CD14-positive monocyte (primary cell): Measurements from ENCODE around the gene TJP1. TPM values are rescaled to one million over a fixed set of nuclear protein-coding genes. Genes with fewer than 3 reads are reported as not detected.

Experiments
- DNase-seq, 3 donors: peaks; one replicate each; pipeline ENCODE4 v3.0.0-alpha.2; 2011 to 2022
- H2AFZ ChIP-seq: 2 replicates; pipeline ENCODE4 v1.6.0; 2012; ENCODE audit warnings: mild to moderate bottlenecking, low read depth, low read length, inconsistent platforms; ENCODE audit not compliant: insufficient read depth, poor library complexity, severe bottlenecking
- H3K27ac ChIP-seq, 2 donors: 1 replicate in 1 of 2; 2 replicates in 1 of 2; pipeline ENCODE4 v1.5.1; 2012 to 2013; ENCODE audit warnings: low read length in 2 of 2, control low read depth in 1 of 2, inconsistent platforms in 1 of 2, low read depth in 1 of 2, mild to moderate bottlenecking in 1 of 2
- H3K27me3 ChIP-seq, 2 donors: one replicate each; pipeline versions ENCODE4 v1.6.0 to v1.6.1; 2011 to 2013; ENCODE audit warnings: low read length in 2 of 2; ENCODE audit not compliant: control insufficient read depth in 2 of 2, insufficient read depth in 2 of 2
- H3K36me3 ChIP-seq, 2 donors: replicated peaks in 1 of 2; 1 replicate in 1 of 2; 2 replicates in 1 of 2; pipeline versions ENCODE4 v1.5.1 to v1.6.1; 2012 to 2013; ENCODE audit warnings: low read length in 2 of 2, control low read depth in 1 of 2, inconsistent platforms in 1 of 2, mild to moderate bottlenecking in 1 of 2; ENCODE audit not compliant: insufficient read depth in 2 of 2, control insufficient read depth in 1 of 2
- H3K4me1 ChIP-seq, 2 donors: 1 replicate in 1 of 2; 2 replicates in 1 of 2; pipeline versions ENCODE4 v1.5.1 to v1.6.1; 2012 to 2013; ENCODE audit warnings: low read length in 2 of 2, control low read depth in 1 of 2, inconsistent platforms in 1 of 2, mild to moderate bottlenecking in 1 of 2, moderate library complexity in 1 of 2; ENCODE audit not compliant: insufficient read depth in 2 of 2, control insufficient read depth in 1 of 2
- H3K4me2 ChIP-seq: replicated peaks from 2 replicates; pipeline ENCODE3; 2012; ENCODE audit warnings: low read length, moderate library complexity, mild to moderate bottlenecking; ENCODE audit not compliant: poor library complexity, severe bottlenecking; ENCODE audit errors: extremely low read depth
- H3K4me3 ChIP-seq, 3 experiments: fragments of 200-600 bp in 1 of 3; sonication (generic) in 1 of 3; replicated peaks in 1 of 3; 1 replicate in 2 of 3; 2 replicates in 1 of 3; pipeline ENCODE4 v1.5.1; 2011 to 2013; ENCODE audit warnings: low read length in 3 of 3, mild to moderate bottlenecking in 3 of 3, control low read depth in 2 of 3, low read depth in 2 of 3, inconsistent platforms in 1 of 3, moderate library complexity in 1 of 3
- H3K79me2 ChIP-seq: 2 replicates; pipeline ENCODE4 v1.6.0; 2012; ENCODE audit warnings: mild to moderate bottlenecking, control low read depth, inconsistent platforms, low read length, moderate library complexity; ENCODE audit not compliant: insufficient read depth
- H3K9ac ChIP-seq: 2 replicates; pipeline ENCODE4 v1.6.0; 2017; ENCODE audit warnings: low read length, mild to moderate bottlenecking; ENCODE audit not compliant: insufficient read depth, poor library complexity, severe bottlenecking
- H3K9me3 ChIP-seq, 2 donors: replicated peaks in 1 of 2; 1 replicate in 1 of 2; 2 replicates in 1 of 2; pipeline versions ENCODE4 v1.5.1 to v1.6.1; 2012 to 2013; ENCODE audit warnings: low read length in 2 of 2, control low read depth in 1 of 2; ENCODE audit not compliant: control insufficient read depth in 1 of 2, insufficient read depth in 1 of 2
- H4K20me1 ChIP-seq: 2 replicates; pipeline ENCODE4 v1.6.0; 2012; ENCODE audit warnings: mild to moderate bottlenecking, low read length, control low read depth, moderate library complexity; ENCODE audit not compliant: insufficient read depth
- H3K27ac Mint-ChIP-seq, 7 donors: one replicate each; pipeline ENCODE4 v1.8.0; 2020; ENCODE audit warnings: mild to moderate bottlenecking in 7 of 7, mixed read lengths in 7 of 7, moderate library complexity in 6 of 7, inconsistent platforms in 2 of 7
- H3K27me3 Mint-ChIP-seq, 3 donors: one replicate each; pipeline ENCODE4 v1.8.0; 2021 to 2022; ENCODE audit warnings: low read depth in 3 of 3, mild to moderate bottlenecking in 3 of 3, mixed read lengths in 3 of 3, moderate library complexity in 3 of 3, inconsistent platforms in 1 of 3
- H3K36me3 Mint-ChIP-seq, 2 donors: one replicate each; pipeline ENCODE4 v1.8.0; 2020; ENCODE audit warnings: mixed read lengths in 2 of 2, inconsistent platforms in 1 of 2, mild to moderate bottlenecking in 1 of 2
- H3K4me1 Mint-ChIP-seq: one replicate; pipeline ENCODE4 v1.8.0; 2020; ENCODE audit warnings: mild to moderate bottlenecking, mixed read lengths
- H3K4me3 Mint-ChIP-seq, 2 donors: one replicate each; pipeline ENCODE4 v1.8.0; 2020; ENCODE audit warnings: mild to moderate bottlenecking in 2 of 2, mixed read lengths in 2 of 2, moderate library complexity in 1 of 2
- H3K9me3 Mint-ChIP-seq, 7 donors: one replicate each; pipeline ENCODE4 v1.8.0; 2020 to 2022; ENCODE audit warnings: mixed read lengths in 7 of 7, mild to moderate bottlenecking in 6 of 7, moderate library complexity in 6 of 7, inconsistent platforms in 2 of 7
- WGBS: methylation state at CpG from one replicate; pipeline ENCODE4 v1.1.5; 2013; ENCODE audit warnings: missing lambda C conversion rate; ENCODE audit not compliant: insufficient coverage; 5-methylcytosine and 5-hydroxymethylcytosine counted together
- intact Hi-C, 2 donors: fragments of 100-400 bp; cut with micrococcal nuclease; formaldehyde crosslinking; loops; one replicate each; pipeline versions ENCODE4 v1.15.0 to v1.15.1; 2023
- polyA plus RNA-seq, 3 donors: library from polyadenylated mRNA; depleted of rRNA in 1 of 3; unstranded in 2 of 3; stranded (reverse) in 1 of 3; fragments of 300-500 nt in 2 of 3; fragments of >200 nt in 1 of 3; fragmentation: Illumina TruSeq in 2 of 3; gene quantifications; 1 replicate in 2 of 3; 2 replicates in 1 of 3; pipeline ENCODE4 v1.2.3, GENCODE V29; 2012 to 2021
- TF ChIP-seq, protein P1 (sequence below): fragments of 200-600 bp; IDR thresholded peaks from one replicate; pipeline ENCODE4 v1.8.0; 2022; ENCODE audit warnings: antibody characterized with exemption, mild to moderate bottlenecking

Gene TJP1
- polyA plus RNA-seq, 3 donors, result not detected

DNA sequence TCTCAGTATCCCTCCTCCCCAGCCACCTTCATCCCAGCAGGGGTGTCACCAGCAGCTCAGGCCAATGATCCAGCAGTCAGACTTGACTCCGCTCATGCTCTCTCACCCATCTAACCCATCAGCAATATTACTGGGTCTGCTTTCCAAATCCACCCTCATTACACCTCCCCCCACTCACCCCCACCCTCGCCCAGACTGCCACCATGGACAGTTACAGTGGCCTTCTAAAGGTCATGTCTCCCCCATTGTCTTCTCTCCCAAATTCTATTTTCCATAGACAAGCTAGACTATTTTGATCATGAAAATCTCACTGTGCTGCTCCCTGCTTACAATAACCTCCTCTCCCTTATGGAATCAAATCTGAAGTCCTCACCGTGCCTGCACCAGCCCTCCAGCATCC is 156.0 kb downstream of the TJP1 start:
- Histone ChIP-seq H3K9me3 (no peaks in the 10 kb centered on the region), H3K9ac (no peak overlapping the region), H3K4me2 (no peak overlapping the region), H2AFZ (no peak overlapping the region), H3K36me3 (no peaks in the 10 kb centered on the region), H3K27me3 (no peaks in the 10 kb centered on the region), H3K79me2 (no peaks in the 10 kb centered on the region), H3K27ac (no peak overlapping the region), H4K20me1 (no peaks in the 10 kb centered on the region), H3K4me3 (no peak overlapping the region), H3K4me1 (no peaks in the 10 kb centered on the region)
- no peak overlapping the region for H3K4me3 Mint-ChIP-seq
- no peak for DNase-seq
- no peak overlapping the region for H3K27ac Mint-ChIP-seq
- H3K9me3 Mint-ChIP-seq, result peaks cover 0 to 3% (median 0%) of the 10 kb centered on the region in 7 donors
- TF ChIP-seq, protein P1, sequence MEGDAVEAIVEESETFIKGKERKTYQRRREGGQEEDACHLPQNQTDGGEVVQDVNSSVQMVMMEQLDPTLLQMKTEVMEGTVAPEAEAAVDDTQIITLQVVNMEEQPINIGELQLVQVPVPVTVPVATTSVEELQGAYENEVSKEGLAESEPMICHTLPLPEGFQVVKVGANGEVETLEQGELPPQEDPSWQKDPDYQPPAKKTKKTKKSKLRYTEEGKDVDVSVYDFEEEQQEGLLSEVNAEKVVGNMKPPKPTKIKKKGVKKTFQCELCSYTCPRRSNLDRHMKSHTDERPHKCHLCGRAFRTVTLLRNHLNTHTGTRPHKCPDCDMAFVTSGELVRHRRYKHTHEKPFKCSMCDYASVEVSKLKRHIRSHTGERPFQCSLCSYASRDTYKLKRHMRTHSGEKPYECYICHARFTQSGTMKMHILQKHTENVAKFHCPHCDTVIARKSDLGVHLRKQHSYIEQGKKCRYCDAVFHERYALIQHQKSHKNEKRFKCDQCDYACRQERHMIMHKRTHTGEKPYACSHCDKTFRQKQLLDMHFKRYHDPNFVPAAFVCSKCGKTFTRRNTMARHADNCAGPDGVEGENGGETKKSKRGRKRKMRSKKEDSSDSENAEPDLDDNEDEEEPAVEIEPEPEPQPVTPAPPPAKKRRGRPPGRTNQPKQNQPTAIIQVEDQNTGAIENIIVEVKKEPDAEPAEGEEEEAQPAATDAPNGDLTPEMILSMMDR, result no peak
- WGBS, result 89% methylated on average over 3 of the region's 3 CpGs
- no peaks in the 10 kb centered on the region for H3K4me1 Mint-ChIP-seq
- intact Hi-C loops, result no loop called here
- no peaks in the 10 kb centered on the region for H3K36me3 Mint-ChIP-seq
- peaks cover 2 to 4% (median 4%) of the 10 kb centered on the region in 3 donors for H3K27me3 Mint-ChIP-seq

DNA sequence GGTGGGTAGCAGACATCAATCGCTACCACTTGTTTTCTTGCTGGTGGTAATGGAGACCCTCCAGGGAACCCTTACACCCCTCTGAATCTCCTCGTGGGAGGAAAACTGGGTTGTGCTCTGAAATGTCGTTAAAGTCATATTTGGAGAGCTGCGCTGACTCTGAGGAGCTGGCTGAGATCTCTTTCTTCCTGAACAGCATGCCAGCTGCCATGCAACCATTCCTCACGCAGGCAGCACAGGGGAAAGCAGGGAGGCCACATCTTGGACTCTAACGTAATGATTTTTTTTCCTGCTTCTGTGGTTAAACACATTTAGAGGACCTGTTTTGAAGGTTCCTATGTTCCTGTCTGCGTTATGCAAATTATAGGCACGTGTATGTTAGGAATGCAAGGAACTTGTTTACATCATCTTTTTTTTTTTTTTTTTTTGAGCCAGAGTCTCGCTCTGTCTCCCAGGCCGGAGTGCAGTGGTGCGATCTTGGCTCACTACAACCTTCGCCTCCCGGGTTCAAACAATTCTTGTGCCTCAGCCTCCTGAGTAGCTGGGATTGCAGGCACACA is 156.7 kb downstream of the TJP1 start:
- no peak overlapping the region for H3K4me3 ChIP-seq
- intact Hi-C loops, result no loop called here
- no peaks in the 10 kb centered on the region for H3K27me3 ChIP-seq
- no peaks in the 10 kb centered on the region for H3K4me1 ChIP-seq
- no peak overlapping the region for H3K9ac ChIP-seq
- no peak overlapping the region for H3K27ac ChIP-seq
- no peaks in the 10 kb centered on the region for H3K79me2 ChIP-seq
- H3K36me3 Mint-ChIP-seq, result no peaks in the 10 kb centered on the region
- no peaks in the 10 kb centered on the region for H3K9me3 ChIP-seq
- no peak for DNase-seq
- TF ChIP-seq, protein P1, result no peak
- no peaks in the 10 kb centered on the region for H3K36me3 ChIP-seq
- H3K27me3 Mint-ChIP-seq, result peaks cover 2 to 4% (median 4%) of the 10 kb centered on the region in 3 donors
- H3K4me1 Mint-ChIP-seq, result no peaks in the 10 kb centered on the region
- no peak overlapping the region for H3K4me3 Mint-ChIP-seq
- H3K27ac Mint-ChIP-seq, result no peak overlapping the region
- no peak overlapping the region for H2AFZ ChIP-seq
- H3K4me2 ChIP-seq, result no peak overlapping the region
- H4K20me1 ChIP-seq, result no peaks in the 10 kb centered on the region
- peaks cover 0 to 3% (median 0%) of the 10 kb centered on the region in 7 donors for H3K9me3 Mint-ChIP-seq
- WGBS, result 84% methylated on average over 3 of the region's 13 CpGs
